SK-N-DZ (cell line): ENCODE results near the gene DGKI.
"Not testable (repeated sequence)": the region's sequence is repeated elsewhere in the genome, so short reads cannot be mapped to it uniquely, and the experiment has no call there.

Source experiments
- DNase-seq: peaks from one replicate; pipeline ENCODE4 v3.0.0-alpha.2; 2015; ENCODE audit warnings: low spot score

The DGKI gene

GRCh38 chr7:137836113-137836509 is 10.7 kb downstream of the DGKI start:
- DNase-seq, result no peak

- DNase-seq, result no peak
Measured at GRCh38 chr7:137835486-137836112, 11.2 kb downstream of the DGKI start.

GRCh38 chr7:137834552-137834951 is 12.2 kb downstream of the DGKI start:
- DNase-seq, result no peak

GRCh38 chr7:137832990-137833389 is 13.8 kb downstream of the DGKI start:
- DNase-seq, result not testable (repeated sequence)

GRCh38 chr7:137832382-137832781 is 14.4 kb downstream of the DGKI start:
- DNase-seq, result no peak

- not testable (repeated sequence) for DNase-seq
Measured at GRCh38 chr7:137831555-137831954, 15.2 kb downstream of the DGKI start.

- DNase-seq, result no peak
Measured at GRCh38 chr7:137829337-137829992, 17.3 kb downstream of the DGKI start.

- no peak for DNase-seq
Measured at GRCh38 chr7:137828456-137828855, 18.3 kb downstream of the DGKI start.

GRCh38 chr7:137825489-137825888 is 21.3 kb downstream of the DGKI start:
- DNase-seq, result no peak

- DNase-seq, result peak; percentile 46
Measured at GRCh38 chr7:137820677-137821420, 25.9 kb downstream of the DGKI start.

- DNase-seq, result no peak
Measured at GRCh38 chr7:137820156-137820555, 26.6 kb downstream of the DGKI start.

GRCh38 chr7:137818036-137818435 is 28.7 kb downstream of the DGKI start:
- no peak for DNase-seq

GRCh38 chr7:137816696-137817320 is 30.0 kb downstream of the DGKI start:
- DNase-seq, result no peak

- no peak for DNase-seq
Measured at GRCh38 chr7:137813541-137813940, 33.2 kb downstream of the DGKI start.

GRCh38 chr7:137810248-137810647 is 36.5 kb downstream of the DGKI start:
- no peak for DNase-seq

- DNase-seq, result no peak
Measured at GRCh38 chr7:137804836-137805235, 41.9 kb downstream of the DGKI start.

GRCh38 chr7:137801491-137801890 is 45.3 kb downstream of the DGKI start:
- DNase-seq, result no peak

GRCh38 chr7:137801003-137801402 is 45.8 kb downstream of the DGKI start:
- DNase-seq, result no peak

- no peak for DNase-seq
Measured at GRCh38 chr7:137798073-137798763, 48.6 kb downstream of the DGKI start.

- DNase-seq, result no peak
Measured at GRCh38 chr7:137795211-137795610, 51.6 kb downstream of the DGKI start.

GRCh38 chr7:137791930-137792329 is 54.8 kb downstream of the DGKI start:
- no peak for DNase-seq

GRCh38 chr7:137790828-137791227 is 55.9 kb downstream of the DGKI start:
- no peak for DNase-seq
